HuH-7 (cell line): ENCODE measurements around the gene IRF9.

ENCODE experiments used
- DNase-seq: peaks from one replicate; pipeline ENCODE4 v3.0.0; 2011; ENCODE audit warnings: low spot score

Gene IRF9

DNA sequence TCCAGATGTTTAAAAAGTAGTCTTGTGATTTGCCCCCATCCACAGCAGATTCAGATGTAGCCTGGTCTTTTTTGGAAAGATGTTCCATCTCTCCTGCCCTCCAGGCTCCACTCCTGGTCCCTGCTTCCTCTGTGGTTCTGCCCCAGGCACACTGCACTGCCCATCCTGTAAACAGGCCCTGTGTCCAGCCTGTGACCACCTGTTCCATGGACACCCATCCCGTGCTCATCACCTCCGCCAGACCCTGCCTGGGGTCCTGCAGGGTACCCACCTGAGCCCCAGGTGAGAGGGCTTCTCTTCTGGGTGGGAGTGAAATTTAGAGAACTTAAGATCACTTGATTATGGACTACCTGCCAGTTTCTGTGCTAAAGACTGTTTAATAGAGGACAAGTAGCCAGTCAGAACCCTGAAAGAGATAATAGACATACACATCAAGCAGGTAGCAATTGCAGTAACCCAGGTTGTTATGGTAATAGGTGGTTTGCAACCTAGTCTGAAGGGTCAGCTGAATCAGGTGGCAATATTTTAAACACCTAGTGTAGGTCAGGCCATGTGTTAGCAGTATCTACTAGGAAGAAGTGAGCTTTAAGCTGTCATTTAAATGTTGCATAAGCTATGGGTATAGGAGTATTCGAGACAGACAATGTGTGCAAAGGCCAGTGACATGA is 11.6 kb upstream of the IRF9 start:
- no peak for DNase-seq

DNA sequence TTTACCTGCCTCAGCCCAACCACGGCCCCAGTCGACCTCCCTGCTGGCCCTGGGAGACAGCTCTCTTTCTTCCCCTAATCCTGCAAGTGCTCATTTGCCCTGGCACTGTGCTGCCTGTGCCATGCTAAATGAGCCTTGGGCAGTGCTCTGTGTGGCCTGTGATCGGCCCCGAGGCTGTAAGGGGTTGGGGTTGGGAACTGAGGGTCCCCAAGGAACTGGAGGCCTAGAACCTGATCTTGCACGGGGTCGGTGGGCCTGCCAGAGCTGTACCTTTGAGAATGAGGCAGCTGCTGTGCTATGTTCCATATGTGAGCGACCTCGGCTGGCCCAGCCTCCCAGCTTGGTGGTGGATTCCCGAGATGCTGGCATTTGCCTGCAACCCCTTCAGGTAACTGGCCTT is 11.0 kb upstream of the IRF9 start:
- no peak for DNase-seq

DNA sequence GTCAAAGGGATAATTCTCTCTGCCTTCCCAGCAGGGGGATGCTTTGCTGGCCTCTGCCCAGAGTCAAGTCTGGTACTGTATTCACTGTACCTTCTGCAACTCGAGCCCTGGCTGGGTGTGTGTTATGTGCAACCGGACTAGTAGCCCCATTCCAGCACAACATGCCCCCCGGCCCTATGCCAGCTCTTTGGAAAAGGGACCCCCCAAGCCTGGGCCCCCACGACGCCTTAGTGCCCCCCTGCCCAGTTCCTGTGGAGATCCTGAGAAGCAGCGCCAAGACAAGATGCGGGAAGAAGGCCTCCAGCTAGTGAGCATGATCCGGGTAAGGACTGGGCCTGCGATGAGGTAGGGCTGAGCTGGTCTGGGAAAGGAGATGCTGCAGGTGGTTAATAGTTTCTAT is 10.5 kb upstream of the IRF9 start:
- no peak for DNase-seq

DNA sequence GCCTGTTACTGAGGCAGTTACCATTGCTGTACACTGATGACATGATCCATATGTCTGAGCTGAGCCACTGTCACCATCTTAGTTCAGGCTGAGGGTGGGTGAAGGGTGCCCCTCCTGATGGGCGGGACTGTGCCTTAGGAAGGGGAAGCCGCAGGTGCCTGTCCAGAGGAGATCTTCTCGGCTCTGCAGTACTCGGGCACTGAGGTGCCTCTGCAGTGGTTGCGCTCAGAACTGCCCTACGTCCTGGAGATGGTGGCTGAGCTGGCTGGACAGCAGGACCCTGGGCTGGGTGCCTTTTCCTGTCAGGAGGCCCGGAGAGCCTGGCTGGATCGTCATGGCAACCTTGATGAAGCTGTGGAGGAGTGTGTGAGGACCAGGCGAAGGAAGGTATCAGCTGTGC is 10.1 kb upstream of the IRF9 start:
- DNase-seq, result no peak

- no peak for DNase-seq
Measured at GRCh38 chr14:24151404-24152080, 9.5 kb upstream of the IRF9 start.

DNA sequence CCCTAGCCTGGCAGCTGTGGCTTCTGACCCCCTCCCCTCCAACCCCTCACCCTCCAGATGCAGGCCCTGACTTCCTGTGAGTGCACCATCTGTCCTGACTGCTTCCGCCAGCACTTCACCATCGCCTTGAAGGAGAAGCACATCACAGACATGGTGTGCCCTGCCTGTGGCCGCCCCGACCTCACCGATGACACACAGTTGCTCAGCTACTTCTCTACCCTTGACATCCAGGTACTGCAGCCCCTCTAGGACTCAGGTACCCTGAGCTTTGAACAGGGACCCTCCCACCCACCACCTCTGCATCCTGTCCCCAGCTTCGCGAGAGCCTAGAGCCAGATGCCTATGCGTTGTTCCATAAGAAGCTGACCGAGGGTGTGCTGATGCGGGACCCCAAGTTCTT is 6.0 kb upstream of the IRF9 start:
- DNase-seq, result no peak

GRCh38 chr14:24156840-24157239 is 4.2 kb upstream of the IRF9 start:
- no peak for DNase-seq

- DNase-seq, result no peak
Measured at GRCh38 chr14:24157331-24157730, 3.7 kb upstream of the IRF9 start.

GRCh38 chr14:24159777-24160498 is 1.1 kb upstream of the IRF9 start:
- no peak for DNase-seq

DNA sequence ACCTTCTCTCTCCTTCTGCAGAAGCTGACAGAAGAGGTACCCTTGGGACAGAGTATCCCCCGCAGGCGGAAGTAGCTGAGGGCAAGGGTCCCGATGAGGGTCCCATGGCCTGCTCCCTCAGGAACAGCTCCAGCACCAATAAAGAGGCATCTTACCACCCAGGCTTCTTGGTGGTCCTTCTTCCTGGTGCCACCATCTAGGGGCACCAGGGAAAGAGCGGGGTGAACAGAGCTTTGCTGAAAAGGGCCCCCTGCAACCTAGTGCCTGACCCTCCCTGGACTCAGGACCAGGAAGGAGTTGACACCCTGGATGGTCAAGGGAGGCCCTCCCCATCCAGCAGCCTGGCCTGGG is 591 bp upstream of the IRF9 start:
- DNase-seq, result no peak

GRCh38 chr14:24162093-24162492 is 1.0 kb downstream of the IRF9 start:
- no peak for DNase-seq

GRCh38 chr14:24164518-24164991 is 3.5 kb downstream of the IRF9 start:
- DNase-seq, result no peak

GRCh38 chr14:24165785-24166184 is 4.7 kb downstream of the IRF9 start:
- DNase-seq, result no peak

GRCh38 chr14:24167469-24168114 is 6.5 kb downstream of the IRF9 start:
- DNase-seq, result no peak

DNA sequence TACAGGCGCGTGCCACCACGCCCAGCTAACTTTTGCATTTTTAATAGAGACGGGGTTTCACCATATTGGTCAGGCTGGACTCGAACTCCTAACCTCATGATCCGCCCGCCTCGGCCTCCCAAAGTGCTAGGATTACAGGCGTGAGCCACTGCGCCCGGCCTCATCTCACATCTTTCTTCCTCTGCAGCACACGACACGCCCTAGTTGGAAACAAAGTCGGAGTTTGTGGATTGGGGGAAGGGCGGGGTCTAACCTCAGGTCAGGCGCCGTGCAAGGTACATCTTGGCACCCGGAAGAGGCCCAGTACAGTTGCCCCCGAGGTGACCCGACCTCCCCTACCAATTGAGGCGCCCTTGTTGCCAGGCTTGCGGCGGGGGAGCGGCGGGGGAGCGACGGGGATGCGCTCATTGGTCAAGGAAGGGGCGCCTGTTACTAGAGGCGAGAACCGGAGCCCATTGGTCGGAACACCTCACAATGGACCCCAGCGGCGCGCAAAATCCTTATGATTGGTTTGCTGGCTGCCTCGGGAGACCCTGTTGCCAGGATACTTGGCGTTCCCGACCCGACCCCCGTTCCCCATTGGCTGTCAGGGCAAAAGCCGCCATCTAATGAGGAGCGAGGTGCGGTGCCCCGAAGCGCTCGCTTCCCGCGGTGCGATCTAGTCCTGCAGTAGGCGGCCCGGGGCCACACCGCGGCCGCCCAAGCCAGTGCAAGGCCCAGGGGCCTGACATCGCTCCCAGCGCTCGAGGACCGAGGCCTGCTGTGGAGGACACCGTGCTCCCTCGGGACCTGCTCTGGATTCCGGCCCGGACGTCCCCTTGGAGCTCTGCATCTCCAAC is 10.6 kb downstream of the IRF9 start, which contains the start of gene REC8:
REC8 (plus strand) TSS at position 659 of the 839 bp plus-strand sequence. CDS start 473 bp downstream, outside the sequence.
- no peak for DNase-seq

DNA sequence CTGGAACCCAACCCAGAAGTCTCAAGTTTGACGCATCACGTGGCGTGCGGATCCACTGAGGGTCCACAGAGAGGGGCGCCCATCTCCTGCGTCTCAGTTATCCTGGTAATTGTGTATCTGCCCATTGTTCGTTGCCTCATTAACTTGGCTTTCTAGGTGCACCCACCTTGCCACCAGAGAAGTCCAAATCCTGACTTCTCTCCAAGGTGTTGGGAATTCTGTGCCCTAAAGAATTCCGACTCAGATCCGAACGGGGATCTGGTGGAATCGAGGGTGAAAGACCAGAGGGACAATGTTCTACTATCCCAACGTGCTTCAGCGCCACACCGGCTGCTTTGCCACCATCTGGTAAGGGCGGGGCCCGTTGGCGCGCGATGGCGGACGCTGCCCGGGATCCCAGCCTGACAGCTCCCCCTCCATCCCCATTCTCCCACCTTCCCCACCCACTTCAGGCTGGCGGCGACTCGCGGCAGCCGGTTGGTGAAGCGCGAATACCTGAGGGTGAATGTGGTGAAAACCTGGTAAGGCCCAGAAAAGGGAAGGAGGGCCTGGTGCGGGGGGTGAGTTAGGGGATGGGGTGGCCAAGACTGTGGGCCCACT is 11.3 kb downstream of the IRF9 start:
- no peak for DNase-seq

DNA sequence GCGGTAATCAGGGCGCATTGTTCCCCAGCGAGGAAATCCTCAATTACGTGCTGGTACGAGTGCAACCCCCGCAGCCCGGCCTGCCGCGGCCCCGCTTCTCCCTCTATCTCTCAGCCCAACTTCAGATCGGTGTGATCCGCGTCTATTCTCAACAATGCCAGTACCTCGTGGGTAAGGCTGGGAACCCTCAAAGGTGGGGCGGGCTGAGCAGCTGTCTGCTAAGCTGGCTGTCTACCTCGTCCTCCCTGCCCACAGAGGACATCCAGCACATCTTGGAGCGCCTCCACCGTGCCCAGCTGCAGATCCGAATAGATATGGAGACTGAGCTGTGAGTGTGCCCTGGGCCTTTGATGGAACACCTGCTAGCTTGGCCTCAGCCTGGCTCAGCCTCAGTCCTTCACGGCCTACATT is 11.8 kb downstream of the IRF9 start:
- DNase-seq, result no peak

GRCh38 chr14:24176599-24176998 is 15.5 kb downstream of the IRF9 start:
- DNase-seq, result no peak

DNA sequence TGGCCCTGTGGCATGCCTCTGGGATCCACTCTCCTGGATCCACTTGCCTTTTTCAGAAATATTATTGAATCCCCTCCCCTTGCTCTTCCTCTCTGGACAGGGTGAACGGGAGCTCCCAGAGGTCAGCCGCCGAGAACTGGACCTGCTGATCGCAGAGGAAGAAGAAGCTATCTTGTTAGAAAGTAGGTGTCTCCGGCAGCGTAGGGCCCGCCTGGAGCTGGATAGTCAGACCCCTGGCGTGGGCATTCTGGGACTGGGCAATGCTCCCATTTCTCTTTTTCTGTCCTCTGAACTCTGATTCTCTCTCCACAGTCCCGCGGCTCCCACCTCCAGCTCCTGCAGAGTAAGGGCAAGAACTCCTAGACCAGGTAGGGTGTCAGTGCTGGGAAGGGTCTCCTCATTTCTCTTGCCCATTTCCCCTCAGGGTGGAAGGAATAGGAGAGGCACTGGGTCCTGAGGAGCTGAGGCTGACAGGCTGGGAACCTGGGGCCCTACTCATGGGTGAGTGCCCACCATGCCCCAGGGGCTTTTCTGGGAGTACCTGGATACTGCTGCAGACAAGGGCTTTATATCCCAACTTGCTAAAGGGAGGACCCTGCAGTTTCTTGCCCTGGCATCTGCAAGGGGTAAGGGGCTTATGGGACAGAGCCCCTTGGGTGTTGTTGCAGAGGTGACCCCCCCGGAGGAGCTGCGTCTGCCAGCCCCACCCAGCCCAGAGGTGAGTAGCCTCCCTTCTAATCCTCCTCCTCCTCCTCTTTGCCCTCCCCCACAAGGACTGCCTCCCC is 16.2 kb downstream of the IRF9 start:
- no peak for DNase-seq

DNA sequence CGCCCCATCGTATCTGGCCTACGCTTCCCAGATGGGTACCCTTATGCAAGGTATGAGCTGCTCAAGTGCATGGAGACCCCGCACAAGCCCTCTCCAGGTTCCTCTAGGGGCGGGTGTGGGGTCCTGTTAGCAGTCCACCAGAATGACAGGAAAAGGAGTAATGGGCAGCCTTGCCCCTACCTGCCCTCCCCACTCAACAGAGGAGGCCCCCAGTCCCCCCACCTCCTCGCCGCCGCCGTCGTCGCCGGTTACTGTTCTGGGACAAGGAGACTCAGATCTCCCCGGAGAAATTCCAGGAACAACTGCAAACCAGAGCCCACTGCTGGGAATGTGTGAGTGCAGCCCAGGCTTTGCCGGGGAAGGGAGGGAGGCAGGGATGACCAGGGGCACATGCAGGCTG is 16.8 kb downstream of the IRF9 start:
- DNase-seq, result no peak
